BJ (cell line): Measurements from ENCODE around the gene KRT1. TPM values are rescaled to one million over a fixed set of nuclear protein-coding genes. Genes with fewer than 3 reads are reported as not detected.

Source experiments
- CTCF ChIA-PET: fragments of 350-600 bp; formaldehyde crosslinking; extraction: SDS; loops from one replicate; lab custom pipeline; 2021; ENCODE audit warnings: antibody characterized with exemption, inconsistent platforms; lab: Yijun Ruan, JAX
- POLR2A ChIA-PET: fragments of 300-600 bp; sonication (Branson Sonifier 250); formaldehyde crosslinking; extraction: SDS; loops from one replicate; lab custom pipeline; 2021; ENCODE audit warnings: antibody characterized with exemption; lab: Charles Lee
- DNase-seq: peaks from one replicate; pipeline ENCODE4 v3.0.0-alpha.2; 2011; ENCODE audit warnings: low read depth
- H3K27me3 ChIP-seq: 2 replicates; pipeline ENCODE4 v1.6.0; 2011; ENCODE audit warnings: low read length; ENCODE audit not compliant: control insufficient read depth, insufficient read depth
- H3K36me3 ChIP-seq: 2 replicates; pipeline ENCODE4 v1.5.1; 2011; ENCODE audit warnings: low read length; ENCODE audit not compliant: control insufficient read depth, insufficient read depth
- H3K4me3 ChIP-seq: 2 replicates; pipeline ENCODE4 v1.5.1; 2011; ENCODE audit warnings: low read depth, mild to moderate bottlenecking, control low read depth, low read length
- polyA plus RNA-seq: library from polyadenylated mRNA; depleted of rRNA; stranded (reverse); fragments of >200 nt; gene quantifications from 2 replicates; pipeline ENCODE4 v1.2.3, GENCODE V29; 2011
- TF ChIP-seq, protein P1 (sequence below): IDR thresholded peaks from 2 replicates; pipeline ENCODE4 v1.5.1; 2011; ENCODE audit warnings: low read depth, mild to moderate bottlenecking, control low read depth, inconsistent platforms, low read length, moderate library complexity; ENCODE audit not compliant: insufficient read depth

KRT1 gene
- polyA plus RNA-seq, 1 experiment = not detected

DNA sequence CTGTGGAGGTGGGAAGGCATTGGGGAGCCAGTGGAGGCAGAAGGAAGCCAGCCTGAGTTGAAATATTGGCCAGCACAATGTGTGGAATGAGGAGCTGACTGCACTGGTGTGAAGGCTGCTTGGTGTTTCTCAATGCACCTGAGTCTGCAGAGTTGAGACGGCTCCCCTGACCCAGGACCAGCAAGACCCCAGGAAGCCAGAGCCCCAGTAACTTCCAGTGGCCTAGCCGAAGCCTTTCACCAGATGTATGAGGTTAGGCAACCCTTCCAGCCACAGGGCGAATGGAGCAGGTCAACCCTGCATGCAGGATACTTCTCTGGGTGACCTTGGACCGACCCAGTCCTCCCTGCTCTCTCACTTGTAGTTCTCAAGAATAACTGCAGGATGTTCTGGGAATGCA, 48.9 kb downstream of the KRT1 start:
- CTCF ChIA-PET = no interaction called here
- POLR2A ChIA-PET = no interaction called here
- TF ChIP-seq, protein P1, sequence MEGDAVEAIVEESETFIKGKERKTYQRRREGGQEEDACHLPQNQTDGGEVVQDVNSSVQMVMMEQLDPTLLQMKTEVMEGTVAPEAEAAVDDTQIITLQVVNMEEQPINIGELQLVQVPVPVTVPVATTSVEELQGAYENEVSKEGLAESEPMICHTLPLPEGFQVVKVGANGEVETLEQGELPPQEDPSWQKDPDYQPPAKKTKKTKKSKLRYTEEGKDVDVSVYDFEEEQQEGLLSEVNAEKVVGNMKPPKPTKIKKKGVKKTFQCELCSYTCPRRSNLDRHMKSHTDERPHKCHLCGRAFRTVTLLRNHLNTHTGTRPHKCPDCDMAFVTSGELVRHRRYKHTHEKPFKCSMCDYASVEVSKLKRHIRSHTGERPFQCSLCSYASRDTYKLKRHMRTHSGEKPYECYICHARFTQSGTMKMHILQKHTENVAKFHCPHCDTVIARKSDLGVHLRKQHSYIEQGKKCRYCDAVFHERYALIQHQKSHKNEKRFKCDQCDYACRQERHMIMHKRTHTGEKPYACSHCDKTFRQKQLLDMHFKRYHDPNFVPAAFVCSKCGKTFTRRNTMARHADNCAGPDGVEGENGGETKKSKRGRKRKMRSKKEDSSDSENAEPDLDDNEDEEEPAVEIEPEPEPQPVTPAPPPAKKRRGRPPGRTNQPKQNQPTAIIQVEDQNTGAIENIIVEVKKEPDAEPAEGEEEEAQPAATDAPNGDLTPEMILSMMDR = no peak
- DNase-seq = no peak
- H3K27me3 ChIP-seq = peaks cover 14% of the 10 kb centered on the region
- H3K4me3 ChIP-seq = no peak overlapping the region
- H3K36me3 ChIP-seq = no peaks in the 10 kb centered on the region

DNA sequence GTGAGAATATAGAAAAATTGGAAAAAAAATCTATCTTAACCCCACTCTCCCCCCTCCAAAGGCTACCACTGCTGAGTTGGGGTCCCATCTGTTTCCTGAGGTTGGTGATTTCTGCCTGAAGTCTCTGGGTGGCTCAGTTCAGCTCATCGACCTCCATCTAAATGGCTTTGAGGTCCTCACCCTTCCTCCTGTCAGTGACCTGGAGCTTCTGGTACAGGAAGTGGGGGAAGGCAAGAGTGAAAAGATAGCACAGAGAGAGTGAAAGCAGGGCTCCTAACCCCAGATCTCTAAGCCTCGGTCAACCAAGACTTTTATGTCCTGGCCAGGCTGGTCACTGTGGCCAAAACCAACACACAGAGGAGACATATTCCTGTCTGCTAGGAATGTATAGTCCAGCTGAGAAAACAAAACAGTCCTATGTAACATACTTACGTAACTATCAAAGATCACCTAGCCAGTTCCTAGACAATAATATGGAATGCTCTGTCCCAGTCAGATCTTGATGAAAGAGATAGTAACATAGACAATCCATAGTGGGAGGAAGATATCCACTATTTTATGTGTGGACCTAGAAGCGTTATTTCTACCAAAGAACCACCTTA, 49.5 kb downstream of the KRT1 start:
- H3K27me3 ChIP-seq = peaks cover 14% of the 10 kb centered on the region
- TF ChIP-seq, protein P1 = no peak
- no peak for DNase-seq
- H3K4me3 ChIP-seq = no peak overlapping the region
- ChIA-PET CTCF (no interaction called here), POLR2A (no interaction called here)
- no peaks in the 10 kb centered on the region for H3K36me3 ChIP-seq

DNA sequence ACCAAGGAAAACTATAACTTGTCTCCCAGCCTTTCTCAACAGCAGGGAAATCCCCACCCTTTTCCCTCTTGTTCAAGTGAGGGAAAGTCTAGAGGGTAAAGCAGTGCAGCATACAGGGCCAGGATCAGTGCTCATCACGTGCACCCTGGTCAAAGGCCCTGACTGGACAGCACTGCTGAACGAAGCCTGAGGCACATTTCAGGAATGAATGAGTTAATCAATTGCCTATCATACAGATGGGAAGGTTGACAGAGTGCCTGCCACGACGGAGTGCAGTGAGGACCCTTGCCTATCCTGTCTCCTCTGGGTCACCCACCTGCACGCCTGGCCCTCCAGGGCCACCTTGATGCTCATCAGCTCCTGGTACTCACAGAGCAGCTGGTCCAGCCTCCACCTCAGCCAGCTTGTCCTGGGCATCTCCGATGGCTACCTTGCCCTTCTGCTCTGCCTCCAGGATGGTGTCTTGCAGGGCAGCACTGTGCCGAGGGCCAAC, 50.2 kb downstream of the KRT1 start:
- POLR2A ChIA-PET = no interaction called here
- no peak for DNase-seq
- TF ChIP-seq, protein P1 = no peak
- peaks cover 14% of the 10 kb centered on the region for H3K27me3 ChIP-seq
- CTCF ChIA-PET = no interaction called here
- no peaks in the 10 kb centered on the region for H3K36me3 ChIP-seq
- H3K4me3 ChIP-seq = no peak overlapping the region

DNA sequence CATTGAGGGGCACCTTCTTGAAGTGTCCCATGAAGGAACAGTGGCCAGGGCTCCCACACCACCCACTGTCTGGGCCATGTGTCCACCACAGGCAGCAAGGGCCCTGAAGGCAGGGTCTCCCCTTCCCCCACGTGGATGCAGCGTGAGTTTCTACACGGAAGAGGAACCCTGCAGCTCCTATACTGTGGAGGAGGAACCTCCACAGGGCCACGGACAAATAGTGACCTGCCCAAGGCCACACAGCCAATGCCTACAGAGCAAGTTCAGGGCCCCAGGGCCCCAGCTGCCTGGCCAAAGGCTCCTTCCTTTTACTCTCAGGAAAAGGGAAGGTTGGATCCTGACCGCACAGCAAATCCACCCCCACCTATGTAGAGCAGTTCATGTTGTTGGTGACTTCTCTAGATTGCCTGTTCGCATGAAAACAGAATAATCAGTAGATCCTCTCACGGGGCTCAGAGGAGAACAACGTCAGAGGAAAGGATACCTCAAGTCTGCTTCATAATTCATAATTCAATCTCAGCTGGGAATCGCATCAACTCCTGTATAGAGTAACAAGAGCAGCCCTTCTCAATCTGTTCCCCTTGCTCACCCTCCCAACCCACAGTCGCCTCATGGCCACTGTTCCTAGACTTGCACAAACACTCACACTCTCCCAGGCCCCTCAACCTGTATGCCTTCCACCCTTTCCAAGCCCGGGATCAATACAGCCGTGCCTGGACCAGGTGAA, 50.8 kb downstream of the KRT1 start:
- H3K27me3 ChIP-seq = peaks cover 14% of the 10 kb centered on the region
- H3K36me3 ChIP-seq = no peaks in the 10 kb centered on the region
- TF ChIP-seq, protein P1 = no peak
- ChIA-PET POLR2A (no interaction called here), CTCF (interaction anchor here (0.7 kb wide), 1 partner anchor 216 kb away, joined by 3 read pairs; no protein-coding TSS in a partner anchor)
- no peak overlapping the region for H3K4me3 ChIP-seq
- no peak for DNase-seq

DNA sequence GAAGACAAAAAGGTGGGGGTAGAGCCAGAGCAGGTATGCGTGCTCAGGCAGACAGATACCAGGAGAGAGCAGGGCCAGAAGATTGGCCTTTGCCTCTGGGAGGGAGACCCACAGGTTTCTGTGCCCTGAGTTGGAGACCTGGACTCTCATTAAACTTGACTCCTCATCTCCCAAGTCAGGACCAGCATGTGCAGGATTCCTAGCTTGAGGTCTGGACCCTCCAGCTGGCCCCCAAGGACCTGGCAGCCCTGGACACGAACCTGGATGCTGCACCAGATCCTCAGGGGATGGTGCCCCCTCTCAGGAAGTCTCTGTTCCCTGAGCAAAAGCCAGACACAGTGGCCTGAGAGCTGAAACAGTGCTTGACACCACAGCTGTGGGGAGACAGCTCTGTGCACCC, 51.4 kb downstream of the KRT1 start:
- POLR2A ChIA-PET = no interaction called here
- Histone ChIP-seq H3K27me3 (peaks cover 11% of the 10 kb centered on the region), H3K36me3 (no peaks in the 10 kb centered on the region), H3K4me3 (no peak overlapping the region)
- CTCF ChIA-PET = interaction anchor here (0.7 kb wide), 1 partner anchor 216 kb away, joined by 3 read pairs; no protein-coding TSS in a partner anchor
- no peak for DNase-seq
- TF ChIP-seq, protein P1 = no peak
